Stimulated activated naive CD4-positive, alpha-beta T cell (primary cell): ENCODE results near the gene CHRND.

Experiments used
- DNase-seq, 6 experiments: peaks; one replicate each; lab custom pipeline; 2025; lab: John Stamatoyannopoulos, UW

Gene CHRND

DNA sequence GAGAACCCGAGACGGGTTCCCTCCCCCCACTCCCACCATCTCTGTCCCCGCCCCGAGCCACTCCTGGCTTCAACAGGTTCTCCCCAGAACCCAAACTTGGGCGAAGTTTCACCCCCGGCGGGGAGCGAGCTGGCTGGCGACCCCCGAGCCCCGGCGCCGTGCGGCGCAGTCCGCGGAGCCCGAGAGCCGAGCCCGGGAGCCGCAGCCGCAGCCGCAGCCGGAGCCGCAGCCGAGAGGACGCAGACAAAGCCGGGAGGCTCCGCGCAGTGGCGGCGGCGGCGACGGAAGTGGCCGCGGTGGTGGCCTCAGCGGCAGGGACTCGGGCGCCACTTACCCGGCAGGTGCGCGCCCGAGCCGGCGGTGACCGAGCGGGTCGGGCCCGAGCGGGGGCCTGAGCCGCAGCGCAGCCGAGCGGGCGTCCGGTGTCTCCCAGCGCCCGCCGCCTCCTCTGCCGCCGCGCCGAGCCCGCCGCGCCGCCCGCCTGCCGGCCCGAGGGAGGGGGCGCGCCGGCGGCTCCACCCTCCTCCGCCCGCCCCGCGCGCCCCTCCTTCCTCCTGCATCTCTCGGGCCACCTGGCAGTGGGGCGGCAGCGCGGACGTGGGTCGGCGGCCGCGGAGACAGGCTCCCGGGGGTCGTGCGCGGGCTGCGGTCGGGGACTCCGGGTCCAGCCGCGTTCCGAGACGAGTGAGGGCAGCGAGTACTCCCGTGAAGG, 38.4 kb upstream of the CHRND start, which contains the start of gene ECEL1:
ECEL1 (minus strand) TSS at position 450 of the 712 bp plus-strand sequence. CDS start 1,181 bp downstream, outside the sequence.
- DNase-seq = no peak

DNA sequence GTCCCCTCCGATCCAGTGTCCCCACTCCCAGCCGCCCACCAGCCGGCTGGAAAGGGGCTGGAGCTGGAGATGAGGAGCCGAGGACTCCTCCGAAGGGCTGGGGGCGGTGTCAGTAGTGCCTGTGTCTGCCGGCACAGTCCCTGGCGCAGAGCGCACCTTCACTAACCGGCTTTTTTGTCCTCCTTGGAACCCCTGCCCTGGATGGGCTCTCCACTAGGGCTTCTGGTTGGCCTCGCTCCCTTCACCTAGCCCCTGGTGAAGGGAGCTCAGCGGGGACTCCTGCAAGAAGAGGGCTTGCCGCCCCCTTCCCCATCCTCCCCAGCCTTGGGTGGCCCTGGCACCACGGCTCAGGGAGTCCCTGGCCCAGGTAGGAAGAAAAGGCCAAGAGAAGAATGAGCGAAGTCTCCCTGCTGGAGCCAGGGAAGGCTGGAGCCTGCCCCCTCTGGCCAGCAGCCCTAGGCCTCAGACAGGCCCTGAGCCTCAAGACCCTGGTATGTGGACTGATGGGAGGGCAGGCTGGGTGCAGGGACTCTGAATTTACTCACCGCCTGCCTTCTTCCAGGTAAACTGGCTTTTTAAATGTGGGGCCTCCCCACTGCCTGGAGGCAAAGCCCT, 37.8 kb upstream of the CHRND start:
- no peak for DNase-seq

DNA sequence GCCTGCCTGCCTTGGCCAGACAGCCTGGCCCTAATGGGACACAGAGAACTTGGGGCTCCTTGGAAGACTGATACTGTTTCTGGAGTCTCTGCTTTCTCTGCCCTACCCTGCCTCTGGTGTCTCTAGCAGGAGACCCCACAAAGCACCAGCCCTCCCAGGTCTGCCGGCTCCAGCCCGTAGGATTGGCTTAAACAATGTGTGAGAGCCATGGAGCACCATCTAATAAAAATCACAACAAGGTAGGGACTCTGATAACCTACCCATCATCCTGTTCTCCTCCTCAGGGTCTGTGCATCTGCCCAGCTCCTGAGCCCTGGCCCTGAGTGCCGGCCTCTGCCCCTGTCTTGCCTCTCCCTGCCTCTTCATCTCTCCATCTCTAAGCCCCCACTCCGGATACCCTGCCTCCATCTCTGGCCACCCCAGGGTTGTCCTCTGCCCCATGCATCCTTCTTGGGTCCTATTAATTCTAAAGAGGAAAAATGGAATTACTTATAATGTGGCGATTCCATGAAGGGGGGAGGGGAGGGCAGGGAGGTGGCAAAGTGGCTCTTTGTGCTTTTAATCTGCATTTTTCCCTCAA, 37.1 kb upstream of the CHRND start:
- no peak for DNase-seq

DNA sequence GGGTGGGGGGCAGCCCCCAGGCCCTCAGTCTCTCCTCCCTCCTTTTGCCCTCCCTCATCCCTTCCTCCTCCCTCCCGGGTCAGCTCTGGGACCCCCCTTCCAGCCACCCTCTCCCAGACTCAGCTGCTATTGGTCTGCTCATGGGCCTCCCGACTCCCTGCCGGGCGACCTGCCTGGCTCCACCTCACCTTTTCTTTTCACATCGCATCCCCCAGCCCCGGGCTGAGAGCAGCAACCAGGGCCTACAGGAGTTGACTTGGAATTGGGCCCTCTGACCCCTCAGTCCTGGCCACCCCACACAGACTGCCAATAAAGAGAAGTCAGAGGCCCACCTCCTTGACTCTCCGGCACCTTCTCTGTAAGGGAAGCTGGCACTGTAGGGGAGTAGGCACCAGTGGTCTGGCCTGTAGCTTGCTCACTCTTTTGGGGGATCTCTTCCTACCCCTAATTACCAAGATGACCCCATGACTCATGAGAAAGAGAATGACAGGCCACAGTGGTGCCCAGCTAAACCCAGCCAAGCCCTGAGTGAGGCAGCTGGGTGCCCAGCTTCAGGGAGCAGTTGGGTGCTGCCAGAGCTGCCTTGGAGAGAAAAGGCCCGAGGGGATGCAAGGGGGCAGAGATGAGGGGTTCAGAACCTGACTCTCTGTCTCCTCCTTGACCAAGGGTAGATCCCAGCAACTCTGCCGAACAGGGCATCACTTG, 36.3 kb upstream of the CHRND start:
- no peak for DNase-seq

DNA sequence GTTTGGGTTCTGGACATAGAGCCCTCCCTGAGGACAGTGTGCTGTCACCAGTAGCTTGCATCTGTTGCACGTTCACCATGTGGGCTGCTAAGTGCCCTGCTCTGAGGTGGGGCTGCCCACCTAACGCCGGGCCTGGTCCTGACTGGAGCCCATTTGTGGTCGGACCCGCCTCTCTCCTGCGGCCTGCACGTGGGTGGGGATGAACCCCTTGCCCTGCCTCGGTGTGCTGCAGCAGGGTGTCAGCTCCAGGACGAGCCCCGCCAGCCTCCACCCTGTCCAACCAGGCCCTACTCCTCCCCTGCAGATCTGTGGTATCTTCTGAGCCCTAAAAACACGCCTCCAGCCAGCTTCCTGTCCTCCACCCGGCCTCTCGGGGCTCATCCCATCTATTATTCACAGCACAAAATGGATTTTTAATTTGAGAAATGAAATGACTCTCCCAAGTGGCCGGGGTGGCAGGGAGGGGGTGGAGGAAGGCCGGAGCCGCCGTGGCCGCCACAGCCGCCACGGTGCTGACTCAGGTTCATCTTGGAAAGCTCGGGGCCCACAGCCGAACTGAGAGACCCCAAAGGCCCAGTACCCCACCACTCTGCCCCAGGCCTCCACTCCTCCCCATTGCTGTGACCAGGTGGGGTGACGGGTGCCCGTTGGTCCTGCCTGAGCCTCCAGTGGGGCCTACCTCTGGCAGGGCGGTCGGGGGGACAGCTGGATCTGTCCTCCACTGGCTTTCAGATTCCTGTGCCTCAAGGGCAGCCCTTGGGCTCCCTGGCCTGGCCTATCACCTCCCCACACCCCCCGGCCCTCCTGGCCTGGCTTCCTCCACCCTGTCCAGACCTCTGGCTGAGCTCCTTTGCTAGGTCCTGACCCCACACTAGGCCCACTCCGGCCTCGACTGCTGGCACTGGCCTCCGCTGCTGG, 35.5 kb upstream of the CHRND start:
- DNase-seq = no peak

DNA sequence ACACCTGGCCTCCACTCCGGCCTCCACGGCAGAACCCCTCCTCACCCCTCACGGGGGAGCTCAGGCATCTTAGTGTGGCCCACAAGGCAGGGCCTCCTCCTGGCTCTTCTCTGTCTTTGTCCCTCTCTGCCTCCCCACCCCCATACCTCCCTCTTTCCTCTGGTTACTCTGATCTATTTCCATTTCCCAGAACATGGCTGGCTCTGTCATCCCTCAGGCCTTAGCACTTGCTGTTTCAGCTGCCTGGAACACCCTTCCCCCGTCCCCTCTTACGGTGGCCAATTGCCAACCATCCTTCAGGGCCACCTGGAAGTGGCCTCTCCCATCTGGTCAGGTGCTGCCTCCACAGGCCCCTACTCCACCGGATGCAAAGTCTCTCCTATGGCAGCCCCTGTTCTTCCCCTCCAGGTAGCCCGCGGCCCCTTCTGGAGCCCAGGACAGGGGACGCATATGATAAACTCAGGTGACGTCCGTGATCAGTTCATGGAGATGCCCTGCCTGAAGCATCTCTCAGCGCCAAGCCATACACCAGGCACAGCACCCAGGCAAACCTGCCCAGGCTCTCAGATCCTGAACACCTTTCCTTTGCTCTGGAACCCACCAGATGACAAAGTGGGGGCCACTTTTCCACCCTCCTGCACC, 34.7 kb upstream of the CHRND start:
- DNase-seq = no peak

DNA sequence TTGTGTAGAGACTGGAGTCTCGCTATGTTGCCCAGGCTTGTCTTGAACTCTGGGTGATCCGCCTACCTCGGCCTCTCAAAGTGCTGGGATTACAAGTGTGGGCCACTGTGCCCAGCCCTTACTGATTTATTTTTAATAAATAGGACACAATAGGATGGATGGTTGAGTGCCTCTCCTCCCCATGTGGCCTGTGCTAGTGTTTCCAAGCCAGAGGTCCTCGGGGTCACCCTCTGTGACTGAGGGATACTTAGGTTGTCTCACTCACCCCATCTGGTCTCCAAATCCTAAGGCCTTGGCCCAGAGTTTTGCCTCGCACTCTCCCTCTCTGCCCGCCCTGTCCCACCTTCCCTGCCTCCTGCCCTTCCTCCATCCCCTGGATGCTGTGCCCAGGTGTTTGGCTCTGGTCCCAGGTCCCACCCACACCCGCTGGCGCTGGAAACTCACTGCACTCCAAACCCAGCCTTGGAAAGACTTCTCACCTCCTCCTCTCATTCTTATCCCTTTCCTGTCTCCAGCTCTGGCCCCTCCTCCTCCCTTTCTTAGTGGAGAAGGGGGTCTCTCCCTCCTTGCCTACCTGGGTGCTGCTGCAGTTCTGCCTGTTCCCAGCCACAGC, 33.6 kb upstream of the CHRND start:
- no peak for DNase-seq

DNA sequence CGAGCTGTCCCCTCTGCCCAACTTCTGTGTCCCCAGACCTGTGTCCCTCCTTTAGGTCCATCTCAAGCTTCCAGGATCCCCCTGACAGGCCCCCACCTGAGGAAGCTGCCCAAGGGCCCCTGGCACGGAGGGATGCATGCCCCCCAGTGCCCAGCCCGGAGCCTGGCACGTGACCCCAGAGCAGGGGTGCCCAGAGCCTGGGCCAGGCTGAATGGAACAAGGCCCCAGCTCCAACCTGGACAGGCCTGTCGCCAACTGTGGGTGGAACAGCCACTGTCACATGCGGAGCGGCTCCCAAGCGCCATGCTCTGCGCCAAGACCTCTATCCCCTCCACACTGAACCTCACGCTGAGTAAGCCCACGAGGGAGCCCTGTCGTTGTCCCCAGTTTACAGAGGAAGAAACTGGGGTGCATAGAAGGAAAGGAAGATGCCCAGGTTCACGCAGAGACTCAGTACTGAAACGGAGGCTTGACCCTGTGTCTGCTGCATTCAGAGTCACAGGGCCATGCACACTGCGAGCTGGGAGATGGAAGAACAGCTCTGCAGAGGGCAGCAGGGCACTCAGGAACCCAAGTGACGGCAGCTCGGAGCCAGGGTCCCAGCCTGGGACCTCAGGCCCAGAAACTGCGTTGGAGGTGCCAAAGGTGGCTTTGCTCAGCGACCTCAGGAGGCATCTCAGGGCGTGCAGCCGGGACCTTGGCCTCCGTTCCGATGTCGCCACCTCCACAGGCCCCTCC, 32.8 kb upstream of the CHRND start:
- no peak for DNase-seq

DNA sequence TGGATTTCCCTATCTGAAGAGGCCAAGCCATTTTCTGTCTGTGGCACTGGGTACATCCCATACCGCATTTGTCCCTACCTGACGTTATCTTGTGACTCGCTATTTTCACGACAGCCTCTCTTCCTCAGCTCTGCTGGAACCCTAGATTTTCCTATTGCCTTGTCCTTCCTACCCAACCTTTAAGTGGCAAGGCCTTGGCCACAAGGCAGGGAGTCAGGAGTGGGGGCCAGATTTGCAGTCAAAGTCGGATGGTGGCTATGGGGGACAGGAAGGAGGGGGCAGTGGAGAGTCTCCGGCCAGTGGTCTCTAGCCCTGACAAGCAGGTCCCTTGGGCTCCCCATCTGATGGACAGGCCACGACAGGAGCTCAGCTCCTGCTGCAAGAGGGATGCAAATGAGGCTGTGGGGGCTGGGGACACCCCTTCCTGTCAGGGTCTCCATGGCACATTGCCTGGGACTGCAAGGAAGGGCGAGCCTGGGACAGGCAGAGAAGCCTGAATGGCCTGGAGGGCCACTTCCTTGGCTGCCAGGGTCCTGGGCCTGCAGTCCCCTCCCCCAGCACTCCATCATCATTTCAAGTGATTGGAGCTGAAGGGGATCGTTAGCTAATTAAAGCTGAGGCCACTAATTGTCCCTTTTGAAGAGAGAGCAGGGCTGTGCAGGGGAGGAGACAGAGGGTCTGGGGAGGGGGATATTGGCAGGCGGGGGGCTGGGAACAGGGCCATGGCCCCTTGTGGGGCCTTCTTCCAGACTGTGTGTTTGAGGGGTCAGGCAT, 32.1 kb upstream of the CHRND start:
- DNase-seq = no peak

DNA sequence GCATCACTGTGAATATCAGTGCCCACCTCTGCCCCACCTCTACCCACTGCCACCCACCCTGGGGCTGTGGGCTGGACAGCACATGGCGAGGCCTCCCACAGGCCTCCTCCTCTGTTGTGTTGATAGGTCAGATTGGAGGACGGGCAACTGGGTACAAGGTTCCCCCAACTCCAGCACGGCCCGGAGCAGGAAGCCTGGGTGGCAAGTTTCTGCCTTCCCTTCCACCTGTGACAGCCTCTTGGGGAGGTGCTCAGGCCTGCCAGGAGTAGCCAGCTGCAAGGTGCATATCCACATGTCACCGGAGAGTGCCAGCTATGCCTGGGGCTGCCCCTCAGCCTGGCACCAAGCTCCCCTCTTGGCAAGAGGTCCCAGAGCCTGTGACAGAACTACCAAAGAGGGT, 31.4 kb upstream of the CHRND start:
- DNase-seq = no peak

DNA sequence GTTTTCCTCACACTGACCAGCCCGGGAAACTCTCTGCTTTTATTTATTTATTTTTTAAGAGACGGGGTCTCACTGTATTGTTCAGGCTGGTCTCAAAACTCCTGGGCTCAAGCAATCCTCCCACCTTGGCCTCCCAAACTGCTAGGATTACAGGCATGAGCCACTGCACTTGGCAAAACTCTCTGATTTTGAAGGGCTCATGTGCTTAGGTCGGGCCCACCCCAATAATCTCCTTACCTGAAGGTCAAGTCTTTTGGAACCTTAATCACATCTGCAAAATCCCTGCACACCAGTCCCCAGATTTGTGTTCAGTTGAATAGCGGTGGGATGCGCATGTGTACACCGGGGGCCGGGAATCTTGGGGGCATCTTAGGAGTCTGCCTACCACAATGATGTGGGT, 30.7 kb upstream of the CHRND start:
- DNase-seq = no peak

DNA sequence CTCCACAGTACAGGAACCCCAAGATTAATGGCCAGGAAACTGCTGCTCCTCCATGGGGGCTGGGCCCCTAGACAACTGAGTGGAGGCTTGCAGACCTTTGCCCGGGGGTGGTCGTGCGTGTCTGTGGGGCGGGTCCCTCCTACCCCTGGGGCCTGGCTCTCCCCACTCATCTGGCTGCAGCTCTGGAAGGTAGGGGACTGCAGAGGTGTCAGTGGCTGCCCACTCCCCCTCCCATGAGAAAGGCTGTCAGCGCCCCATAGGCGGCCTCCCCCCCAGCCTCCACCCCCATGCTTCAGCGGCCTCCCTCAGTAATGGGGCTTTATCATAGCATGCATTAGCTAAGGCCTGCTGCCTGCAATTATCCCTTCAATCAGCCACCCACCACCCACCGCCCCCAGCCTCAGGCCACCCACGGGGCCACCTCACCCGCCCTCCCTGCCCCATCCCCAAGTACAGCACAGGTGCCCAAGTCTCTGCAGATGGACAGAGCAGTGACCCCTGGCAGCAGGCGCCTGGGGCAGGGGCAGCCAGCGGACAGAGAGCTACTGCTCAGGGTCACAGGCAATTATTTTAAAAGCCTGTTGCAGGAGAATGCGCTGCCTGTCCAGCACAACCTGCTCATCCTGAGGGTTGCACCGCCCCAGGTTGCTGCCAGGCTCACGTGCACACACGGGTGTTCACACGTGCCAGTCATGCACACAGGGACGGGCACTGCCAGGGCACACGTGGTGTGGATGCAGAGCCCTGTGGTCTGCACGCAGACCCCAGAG, 29.3 kb upstream of the CHRND start:
- no peak for DNase-seq

DNA sequence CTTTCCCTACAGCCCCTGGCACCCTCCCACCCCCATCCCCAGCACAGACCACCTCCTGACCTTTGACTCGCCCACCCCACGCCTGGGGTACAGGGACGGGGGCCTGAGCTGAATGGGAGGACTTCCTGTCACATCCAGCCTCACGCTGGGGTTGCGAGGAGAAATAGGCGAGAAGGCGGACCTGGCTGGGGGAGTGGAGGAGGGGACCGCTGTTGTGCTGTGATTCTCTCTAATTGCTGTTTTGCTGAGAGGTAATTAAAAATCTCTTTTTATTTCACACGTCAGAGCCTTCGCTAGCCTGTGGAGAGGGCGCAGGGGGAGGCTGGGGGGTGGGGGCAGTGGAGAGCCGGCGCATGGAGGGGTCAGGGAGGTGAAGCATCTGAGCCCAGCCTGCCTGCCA, 28.6 kb upstream of the CHRND start:
- DNase-seq = no peak

DNA sequence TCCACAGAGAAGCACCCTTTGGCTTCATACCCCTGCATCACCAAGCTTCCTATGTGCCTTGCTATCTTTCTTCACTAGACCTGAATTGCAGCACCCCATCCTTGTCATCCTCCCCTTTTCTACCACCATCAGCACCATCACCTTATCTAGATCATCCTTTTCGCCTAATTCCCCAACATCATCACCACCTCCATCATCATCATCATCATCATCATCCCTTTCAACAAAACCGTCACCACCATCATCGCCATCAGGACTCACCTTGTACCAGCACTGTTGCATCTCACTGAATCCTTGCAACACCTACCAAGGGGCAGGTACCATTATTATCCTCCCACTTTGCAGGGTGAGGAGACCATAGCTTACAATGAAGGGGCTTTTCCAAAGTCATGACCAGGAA, 27.5 kb upstream of the CHRND start:
- DNase-seq = no peak

DNA sequence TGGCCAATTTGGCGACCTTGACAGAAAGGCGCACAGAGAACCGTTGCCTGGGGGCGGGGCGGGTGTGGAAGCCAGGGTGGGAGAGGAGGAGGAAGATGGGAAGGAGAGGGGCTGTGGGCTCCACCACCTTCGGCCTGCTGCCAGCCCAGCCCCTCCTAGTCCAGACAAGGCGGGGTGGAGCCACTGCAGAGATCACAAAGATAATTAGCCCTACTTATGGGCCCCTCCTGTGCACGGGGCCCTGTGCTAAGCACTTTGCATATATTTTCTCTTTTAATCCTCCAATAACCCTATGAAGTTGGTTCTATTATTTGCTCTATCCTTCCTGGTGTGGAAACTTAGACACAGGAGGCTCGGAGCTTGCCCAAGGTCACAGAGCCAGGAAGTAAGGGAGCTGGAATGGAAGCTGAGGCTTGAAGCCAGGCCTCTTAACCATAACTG, 24.6 kb upstream of the CHRND start:
- no peak for DNase-seq

DNA sequence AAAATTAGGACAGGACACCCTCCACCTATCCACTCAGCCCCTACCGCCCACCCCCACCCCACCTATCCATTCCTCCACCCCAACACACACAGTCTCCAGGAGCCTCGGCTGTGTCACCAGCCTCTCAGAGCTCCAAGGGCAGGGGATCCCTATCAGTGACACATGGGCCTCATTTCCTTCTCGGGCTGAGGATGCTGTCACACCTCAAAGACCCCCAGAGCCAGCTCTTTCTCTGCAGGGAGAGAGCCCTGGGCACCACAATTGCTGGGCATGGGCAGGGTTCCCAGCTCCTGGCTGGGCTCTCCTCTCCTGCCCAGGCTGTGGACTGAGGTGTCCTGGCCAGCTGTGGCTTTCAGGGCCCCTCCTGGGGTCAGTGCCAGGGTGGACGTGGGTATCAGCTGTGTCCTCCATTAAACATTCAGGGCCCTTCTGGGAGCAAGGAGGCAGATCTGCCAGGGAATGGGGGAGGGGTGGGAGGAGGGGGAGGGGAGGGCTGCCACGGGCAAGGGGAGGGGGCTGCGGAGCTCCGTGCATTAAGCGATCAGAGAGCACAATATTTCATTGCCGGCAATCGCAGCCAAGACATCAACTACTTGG, 24.1 kb upstream of the CHRND start:
- no peak for DNase-seq

DNA sequence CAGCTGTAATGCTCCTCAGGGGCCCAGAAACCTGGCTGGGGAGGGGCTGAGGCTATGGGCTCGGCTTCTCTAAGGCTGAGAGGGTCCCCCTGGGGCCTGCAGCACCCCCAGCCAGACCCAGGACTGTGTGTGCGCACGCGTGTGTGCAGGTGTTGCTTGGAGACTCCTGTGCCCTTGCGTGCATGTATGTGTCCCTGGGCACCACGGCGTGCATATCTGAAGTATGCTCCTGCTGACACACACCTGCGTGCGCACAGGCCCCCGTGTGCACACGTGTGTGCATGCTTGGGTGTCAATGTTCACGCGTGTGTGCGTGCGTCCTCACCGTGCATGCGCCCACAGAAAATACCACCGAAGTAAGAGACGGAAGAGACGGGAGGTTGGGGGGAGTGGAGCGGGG, 23.4 kb upstream of the CHRND start:
- peak in 2 of 6 experiments; percentile 28 to 45 for DNase-seq
